Middle frontal gyrus (tissue), 1 donor: Measurements from ENCODE around the gene ADRB2.
"Not testable (repeated sequence)": the region's sequence is repeated elsewhere in the genome, so short reads cannot be mapped to it uniquely, and the experiment has no call there.

Experiments used
- DNase-seq: peaks from one replicate; pipeline ENCODE4 v3.0.0-alpha.2; 2015; ENCODE audit warnings: low spot score; ENCODE audit errors: extremely low spot score

Gene ADRB2

DNA sequence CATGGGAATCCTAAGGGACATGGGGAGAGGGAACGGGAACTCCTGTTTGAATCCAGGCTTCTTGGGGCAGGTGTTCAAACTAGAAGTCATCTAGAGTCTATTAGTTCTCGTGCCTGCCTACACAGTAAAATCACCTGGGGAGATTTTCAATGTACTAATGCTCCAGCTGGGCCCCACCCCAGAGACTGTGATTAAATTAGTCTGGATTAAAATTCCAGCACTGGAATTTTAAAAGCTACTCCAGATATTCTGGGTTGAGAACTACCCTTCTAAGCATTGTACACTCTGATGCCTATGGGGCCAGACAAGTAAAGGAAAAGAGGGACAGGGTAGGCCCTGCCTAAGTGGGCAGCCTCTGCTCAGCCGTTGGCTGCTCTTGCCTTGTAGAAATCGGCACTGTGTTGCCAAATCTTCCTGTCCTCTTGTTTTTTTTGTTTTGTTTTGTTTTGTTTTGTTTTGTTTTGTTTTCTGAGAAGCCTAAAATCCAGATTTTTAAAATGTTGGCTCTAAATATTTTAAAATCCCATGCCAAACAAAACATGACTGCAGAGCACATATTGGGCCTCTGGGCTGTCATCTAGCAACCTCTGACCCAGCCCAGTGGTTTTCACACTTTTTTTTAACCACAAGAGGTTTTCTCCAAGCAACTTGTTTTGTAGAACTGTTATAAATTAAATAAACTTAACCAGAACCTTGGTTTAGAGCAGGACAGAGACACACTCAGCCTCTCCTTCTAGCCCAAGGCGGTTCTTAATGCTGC, 29.0 kb downstream of the ADRB2 start:
- no peak for DNase-seq

- DNase-seq: no peak
These were observed 29.6 kb downstream of the ADRB2 start for GRCh38 chr5:148856009-148856367.

GRCh38 chr5:148856424-148856823, 30.0 kb downstream of the ADRB2 start:
- DNase-seq: no peak

DNA sequence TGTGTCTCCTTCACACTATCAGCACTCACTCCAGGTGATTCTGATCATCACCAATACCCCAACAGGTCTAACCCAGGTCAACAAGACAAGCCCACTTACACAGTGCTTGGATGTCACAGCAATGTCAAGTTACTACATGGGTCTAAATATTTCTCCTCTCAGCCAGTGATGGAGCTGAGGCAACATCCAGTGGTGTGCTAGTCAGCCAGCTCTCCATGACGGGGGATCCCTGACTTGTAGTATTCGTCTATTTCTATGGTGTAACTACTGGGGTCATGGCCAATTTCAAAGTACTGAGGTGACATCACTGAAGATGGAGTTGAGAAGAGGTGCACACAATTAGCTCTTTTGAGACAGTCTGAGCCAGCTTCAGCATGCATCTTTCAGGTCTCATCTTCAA, 31.1 kb downstream of the ADRB2 start:
- no peak for DNase-seq

- no peak for DNase-seq
These were observed 31.7 kb downstream of the ADRB2 start for GRCh38 chr5:148858106-148858505.

- DNase-seq: no peak
These were observed 32.1 kb downstream of the ADRB2 start for GRCh38 chr5:148858547-148858946.

DNA sequence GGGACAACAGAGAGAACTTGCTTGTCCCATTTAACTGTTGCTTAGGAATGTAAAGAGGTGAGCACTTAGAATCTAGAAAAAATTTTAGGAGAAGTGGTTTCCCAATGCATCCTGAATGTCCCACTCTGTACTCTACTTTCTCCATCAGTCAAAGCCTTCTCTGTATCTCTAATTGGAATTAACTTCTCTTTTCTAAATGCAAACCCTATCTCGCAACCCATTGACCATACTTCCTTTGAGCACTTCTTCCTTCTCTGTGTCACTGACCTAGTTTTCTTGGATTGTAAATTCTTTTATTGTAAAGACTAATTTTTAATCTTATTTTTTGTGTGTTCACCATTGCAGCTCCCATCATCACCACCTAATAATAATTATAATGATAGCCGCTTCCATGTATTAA, 33.3 kb downstream of the ADRB2 start:
- no peak for DNase-seq

DNA sequence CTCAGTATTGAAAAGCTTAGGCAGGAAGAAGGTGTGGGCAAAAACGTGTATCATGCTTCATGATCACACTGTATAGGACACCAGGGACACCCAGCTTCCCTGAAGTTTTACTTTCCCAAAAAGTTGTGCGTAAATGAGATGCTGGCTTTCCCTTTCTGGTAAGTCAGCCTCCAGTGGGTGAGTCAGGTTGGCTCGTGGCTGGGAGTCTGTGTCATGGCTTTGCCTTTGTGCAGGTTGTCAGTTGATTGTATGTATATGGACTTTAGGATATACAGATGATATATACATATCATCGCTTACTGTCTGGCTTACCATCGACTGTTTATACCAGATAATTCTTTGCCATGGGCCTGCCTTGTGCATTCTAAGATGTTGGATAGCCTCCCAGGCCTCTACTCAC, 34.2 kb downstream of the ADRB2 start:
- no peak for DNase-seq

DNA sequence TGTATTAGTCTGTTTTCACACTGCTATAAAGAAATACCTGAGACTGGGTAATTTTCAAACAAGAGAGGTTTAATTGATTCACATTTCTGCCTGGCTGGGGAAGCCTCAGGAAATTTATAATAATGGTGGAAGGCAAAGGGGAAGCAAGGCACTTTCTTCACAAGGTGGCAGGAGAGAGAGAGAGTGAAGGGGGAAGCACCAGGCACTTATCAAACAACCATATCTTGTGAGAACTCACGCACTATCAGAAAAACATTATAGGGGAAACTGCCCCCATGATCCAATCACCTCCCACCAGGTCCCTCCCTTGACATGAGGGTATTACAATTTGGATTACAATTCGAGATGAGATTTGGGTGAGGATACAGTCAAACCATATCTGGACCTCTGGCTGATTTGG, 34.7 kb downstream of the ADRB2 start:
- DNase-seq: no peak

DNA sequence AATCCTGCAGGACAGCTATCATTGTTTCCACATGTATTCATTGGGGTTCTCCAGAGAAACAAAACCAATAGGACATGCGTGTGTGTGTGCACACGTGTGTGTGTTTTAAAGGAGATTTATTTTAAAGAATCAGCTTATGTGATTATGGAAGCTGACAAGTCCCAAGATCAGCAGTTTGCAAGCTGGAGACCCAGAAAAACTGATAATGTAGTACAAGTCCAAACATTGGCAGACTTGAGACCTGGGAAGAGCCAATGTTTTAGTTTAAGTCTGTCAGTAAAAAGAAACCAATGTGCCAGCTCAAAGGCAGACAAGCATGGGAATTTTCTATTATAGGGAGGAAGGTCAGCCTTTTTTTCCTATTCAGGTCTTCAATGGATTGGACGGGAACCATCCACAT, 35.3 kb downstream of the ADRB2 start:
- DNase-seq: no peak

GRCh38 chr5:148864113-148864841, 37.9 kb downstream of the ADRB2 start:
- DNase-seq: no peak

DNA sequence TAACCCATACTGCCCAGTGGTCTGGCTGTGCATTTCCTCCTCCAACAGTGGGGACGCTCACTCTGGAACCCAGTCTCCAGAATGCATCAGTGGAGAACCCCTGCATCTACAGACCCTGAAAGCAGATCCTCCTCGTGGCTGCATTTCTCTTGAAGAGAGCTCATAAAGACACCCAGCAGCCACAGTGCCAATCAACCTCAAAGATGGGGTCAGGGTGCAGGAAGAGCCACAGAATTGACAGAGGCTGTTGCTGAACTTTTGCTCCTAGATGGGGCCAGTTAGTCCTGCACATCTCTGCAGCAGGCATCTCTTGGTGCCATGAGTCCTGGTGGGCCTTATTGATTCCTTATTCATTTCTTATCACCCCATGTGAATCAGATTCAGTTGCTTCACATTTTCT, 39.6 kb downstream of the ADRB2 start:
- no peak for DNase-seq

DNA sequence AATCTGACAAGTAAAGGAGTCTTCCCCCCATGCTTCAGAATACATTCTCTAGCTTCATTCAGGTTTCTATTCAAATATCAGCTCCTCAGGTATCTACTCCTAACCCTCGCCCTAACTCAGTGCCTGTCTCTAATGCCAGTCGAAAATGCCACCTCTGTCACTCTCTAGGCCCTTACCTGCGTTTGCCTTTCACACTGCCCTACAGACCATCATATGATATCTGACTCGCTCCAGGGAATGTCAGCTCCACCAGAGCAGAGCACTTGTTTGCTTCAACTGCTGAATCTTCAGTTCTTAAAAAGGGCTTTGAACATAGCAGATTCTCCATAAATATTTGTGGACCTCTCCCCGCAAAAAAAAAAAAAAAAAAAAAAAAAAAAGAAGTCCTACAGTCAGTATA, 46.7 kb downstream of the ADRB2 start:
- no peak for DNase-seq

GRCh38 chr5:148873690-148874485, 47.5 kb downstream of the ADRB2 start:
- DNase-seq: no peak

GRCh38 chr5:148875205-148875875, 48.9 kb downstream of the ADRB2 start:
- no peak for DNase-seq

- DNase-seq: not testable (repeated sequence)
These were observed 51.0 kb downstream of the ADRB2 start for GRCh38 chr5:148877436-148877835.
